Measurements from ENCODE around the gene NUBP2.
"Not testable (repeated sequence)": the region's sequence is repeated elsewhere in the genome, so short reads cannot be mapped to it uniquely, and the experiment has no call there.

Gene NUBP2

GRCh38 chr16:1787056-1787321, 4.2 kb downstream of the NUBP2 start:
- no peak for DNase-seq

- DNase-seq: no peak
Observed at GRCh38 chr16:1787322-1788094, 4.7 kb downstream of the NUBP2 start.

GRCh38 chr16:1788095-1788707, 5.4 kb downstream of the NUBP2 start:
- DNase-seq: no peak

- no peak for DNase-seq
Observed at GRCh38 chr16:1788708-1789100, 5.9 kb downstream of the NUBP2 start.

GRCh38 chr16:1789643-1790045, 6.9 kb downstream of the NUBP2 start:
- DNase-seq: no peak

- no peak for DNase-seq
Observed at GRCh38 chr16:1790261-1790610, 7.5 kb downstream of the NUBP2 start.

GRCh38 chr16:1790611-1791255, 8.0 kb downstream of the NUBP2 start:
- DNase-seq: no peak

- DNase-seq: no peak
Observed at GRCh38 chr16:1791256-1791942, 8.6 kb downstream of the NUBP2 start.

- no peak for DNase-seq
Observed at GRCh38 chr16:1791943-1792812, 9.4 kb downstream of the NUBP2 start.

- no peak for DNase-seq
Observed at GRCh38 chr16:1792836-1793577, 10.2 kb downstream of the NUBP2 start.

- peak in 1 of 2 experiments; percentile 21 for DNase-seq
Observed at GRCh38 chr16:1793578-1794220, 10.9 kb downstream of the NUBP2 start, which contains the start of gene IGFALS. Gene IGFALS, minus strand, starts transcription at chr16:1793705. Its CDS starts 53 bp downstream, at chr16:1793652.

- DNase-seq: peak in 1 of 2 experiments; percentile 45
Observed at GRCh38 chr16:1794221-1794871, 11.6 kb downstream of the NUBP2 start.

GRCh38 chr16:1794908-1795666, 12.3 kb downstream of the NUBP2 start:
- no peak for DNase-seq

- DNase-seq: not testable (repeated sequence)
Observed at GRCh38 chr16:1799263-1799662, 16.5 kb downstream of the NUBP2 start.

GRCh38 chr16:1800701-1801100, 17.9 kb downstream of the NUBP2 start:
- no peak for DNase-seq

GRCh38 chr16:1807626-1808025, 24.9 kb downstream of the NUBP2 start:
- DNase-seq: no peak

- DNase-seq: no peak
Observed at GRCh38 chr16:1808691-1809090, 25.9 kb downstream of the NUBP2 start.

- DNase-seq: no peak
Observed at GRCh38 chr16:1809281-1809801, 26.6 kb downstream of the NUBP2 start.

- DNase-seq: no peak
Observed at GRCh38 chr16:1810106-1810505, 27.3 kb downstream of the NUBP2 start.

GRCh38 chr16:1810536-1810935, 27.8 kb downstream of the NUBP2 start:
- no peak for DNase-seq

Data from SHP77 (cell line).